GM23248 (cell line): Measurements from ENCODE around the gene GRB10. TPM values are rescaled to one million over a fixed set of nuclear protein-coding genes. Genes with fewer than 3 reads are reported as not detected.

ENCODE experiments used
- DNase-seq: peaks from one replicate; pipeline ENCODE4 v3.0.0-alpha.2; 2015
- H2AFZ ChIP-seq: fragments of 200-600 bp; sonication (generic); 2 replicates; pipeline ENCODE4 v1.6.1; 2016; ENCODE audit warnings: antibody characterized with exemption
- H3F3A ChIP-seq: fragments of 200-600 bp; sonication (generic); 2 replicates; pipeline ENCODE4 v1.6.1; 2016; ENCODE audit warnings: mild to moderate bottlenecking, antibody characterized with exemption, mixed run types; ENCODE audit not compliant: insufficient read depth
- H3K27ac ChIP-seq: fragments of 200-600 bp; sonication (generic); 2 replicates; pipeline ENCODE4 v1.5.1; 2016; ENCODE audit warnings: mild to moderate bottlenecking
- H3K27me3 ChIP-seq: fragments of 200-600 bp; sonication (generic); replicated peaks from 2 replicates; pipeline ENCODE4 v1.6.1; 2016; ENCODE audit warnings: mild to moderate bottlenecking; ENCODE audit not compliant: insufficient read depth
- H3K36me3 ChIP-seq: fragments of 200-600 bp; sonication (generic); 2 replicates; pipeline ENCODE4 v1.6.1; 2016; ENCODE audit warnings: low read depth, mild to moderate bottlenecking
- H3K4me1 ChIP-seq: fragments of 200-600 bp; sonication (generic); 2 replicates; pipeline ENCODE4 v1.6.1; 2016; ENCODE audit warnings: mild to moderate bottlenecking; ENCODE audit not compliant: insufficient read depth
- H3K4me2 ChIP-seq: fragments of 200-600 bp; sonication (generic); one replicate; pipeline ENCODE4 v1.6.1; 2016; ENCODE audit warnings: mild to moderate bottlenecking; ENCODE audit not compliant: unreplicated experiment
- H3K4me3 ChIP-seq: fragments of 200-600 bp; sonication (generic); 2 replicates; pipeline ENCODE4 v1.5.1; 2016; ENCODE audit warnings: mild to moderate bottlenecking
- H3K79me2 ChIP-seq: fragments of 200-600 bp; sonication (generic); 2 replicates; pipeline ENCODE4 v1.6.1; 2016; ENCODE audit warnings: mild to moderate bottlenecking; ENCODE audit not compliant: insufficient read depth
- H3K9ac ChIP-seq: fragments of 200-600 bp; sonication (generic); 2 replicates; pipeline ENCODE4 v1.6.1; 2016; ENCODE audit warnings: mild to moderate bottlenecking
- H3K9me2 ChIP-seq: fragments of 200-600 bp; sonication (generic); 2 replicates; pipeline ENCODE4 v1.6.1; 2016; ENCODE audit warnings: mixed run types, mild to moderate bottlenecking, moderate library complexity; ENCODE audit not compliant: insufficient read depth
- H3K9me3 ChIP-seq: fragments of 200-600 bp; sonication (generic); one replicate; pipeline ENCODE4 v1.6.1; 2017; ENCODE audit warnings: low read depth
- H4K20me1 ChIP-seq: fragments of 200-600 bp; sonication (generic); 2 replicates; pipeline ENCODE4 v1.6.0; 2016; ENCODE audit not compliant: insufficient read depth
- EZH2 ChIP-seq: fragments of 200-600 bp; sonication (generic); IDR thresholded peaks from 2 replicates; pipeline ENCODE4 v1.6.1; 2018; ENCODE audit warnings: antibody characterized with exemption, mild to moderate bottlenecking; ENCODE audit not compliant: insufficient read depth, poor library complexity, severe bottlenecking
- EZH2phosphoT487 ChIP-seq: fragments of 200-600 bp; sonication (generic); IDR thresholded peaks from 2 replicates; pipeline ENCODE4 v1.6.1; 2018; ENCODE audit warnings: antibody characterized with exemption, moderate library complexity, mild to moderate bottlenecking, low read depth; ENCODE audit not compliant: insufficient read depth
- WGBS, 2 experiments: methylation state at CpG; one replicate each; pipeline ENCODE4 v1.1.6; 2015 to 2017; ENCODE audit warnings: low lambda C conversion rate in 2 of 2, low coverage in 1 of 2; ENCODE audit errors: missing lambda C conversion rate in 2 of 2; 5-methylcytosine and 5-hydroxymethylcytosine counted together
- in situ Hi-C: fragments of 300-500 bp; cut with MboI; formaldehyde crosslinking; loops from 2 replicates; pipeline ENCODE4 v1.15.0; 2020
- polyA plus RNA-seq: library from polyadenylated mRNA; unstranded; fragments of >200 nt; fragmentation: Nextera tagmentation; extraction: Ambion mirVana; gene quantifications from 2 replicates; pipeline ENCODE4 v1.2.1, GENCODE V29; 2016
- total RNA-seq: library from RNA; depleted of rRNA; stranded (reverse); fragments of >200 nt; shearing (Covaris generic); gene quantifications from 2 replicates; pipeline ENCODE4 v1.2.3, GENCODE V29; 2014

Gene GRB10
- total and polyA plus RNA-seq, 2 experiments from 2014 or later: 12.9 to 25.9 TPM

DNA sequence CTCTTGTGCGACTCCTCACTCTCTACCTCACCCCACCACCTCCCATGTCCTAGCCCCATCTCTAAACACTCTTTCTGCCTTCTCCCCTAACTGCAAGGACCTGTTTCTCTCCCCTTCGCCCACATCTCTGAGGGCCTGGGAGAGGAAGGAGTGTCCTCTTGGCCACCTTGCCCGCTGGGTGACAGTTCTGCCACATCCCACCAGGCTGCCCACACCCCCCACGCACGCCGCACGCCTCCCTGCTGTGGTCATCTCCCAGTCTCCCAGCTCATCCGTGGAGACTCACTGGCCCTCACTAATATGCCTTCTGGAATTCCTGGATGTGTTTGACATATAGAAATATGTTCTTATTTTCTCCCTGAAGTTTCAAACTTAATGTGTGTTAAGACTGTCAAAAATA lies 48.5 kb downstream of the GRB10 start:
- in situ Hi-C loops: no loop called here
- Histone ChIP-seq H4K20me1 (no peaks in the 10 kb centered on the region; the same call in none of the 2 replicates), H2AFZ (no peak overlapping the region), H3K36me3 (no peaks in the 10 kb centered on the region), H3K4me3 (no peak overlapping the region), H3K4me1 (peaks cover 26% of the 10 kb centered on the region), H3K9me2 (no peaks in the 10 kb centered on the region), H3F3A (peaks cover 20% of the 10 kb centered on the region; the same call in 1 of the 2 replicates), H3K4me2 (no peak overlapping the region), H3K79me2 (peaks cover 87% of the 10 kb centered on the region), H3K27me3 (no peaks in the 10 kb centered on the region), H3K9ac (no peak overlapping the region), H3K9me3 (no peaks in the 10 kb centered on the region), H3K27ac (no peak overlapping the region)
- 95 to 97% methylated on average over 8 of the region's 8 CpGs for WGBS, 2 experiments
- TF ChIP-seq EZH2phosphoT487 (no peak), EZH2 (no peak)
- no peak for DNase-seq

GRCh38 chr7:50733552-50733951 lies 49.1 kb downstream of the GRB10 start:
- Histone ChIP-seq H3K9me3 (no peaks in the 10 kb centered on the region), H3K79me2 (peaks cover 85% of the 10 kb centered on the region), H3K9me2 (no peaks in the 10 kb centered on the region), H3K9ac (no peak overlapping the region), H3K36me3 (no peaks in the 10 kb centered on the region), H3K4me3 (no peak overlapping the region), H3F3A (peaks cover 26% of the 10 kb centered on the region), H4K20me1 (no peaks in the 10 kb centered on the region; the same call in none of the 2 replicates), H3K4me1 (peaks cover 32% of the 10 kb centered on the region), H2AFZ (no peak overlapping the region), H3K27ac (no peak overlapping the region), H3K4me2 (no peak overlapping the region), H3K27me3 (no peaks in the 10 kb centered on the region)
- WGBS, 2 experiments: 75 to 80% methylated on average over 5 of the region's 5 CpGs
- in situ Hi-C loops: no loop called here
- no peak for TF ChIP-seq EZH2phosphoT487
- TF ChIP-seq EZH2: no peak
- peak; percentile 41 for DNase-seq

GRCh38 chr7:50731703-50732582 lies 50.8 kb downstream of the GRB10 start:
- Histone ChIP-seq H3K79me2 (peaks cover 82% of the 10 kb centered on the region), H3F3A (peaks cover 34% of the 10 kb centered on the region), H3K4me2 (no peak overlapping the region), H3K9me2 (no peaks in the 10 kb centered on the region), H2AFZ (no peak overlapping the region), H4K20me1 (no peaks in the 10 kb centered on the region; the same call in none of the 2 replicates), H3K9me3 (no peaks in the 10 kb centered on the region), H3K4me1 (peaks cover 46% of the 10 kb centered on the region), H3K9ac (no peak overlapping the region), H3K27ac (no peak overlapping the region), H3K4me3 (no peak overlapping the region), H3K27me3 (no peaks in the 10 kb centered on the region), H3K36me3 (no peaks in the 10 kb centered on the region)
- WGBS, 2 experiments: 96 to 98% methylated on average over 21 of the region's 21 CpGs
- in situ Hi-C loops: no loop called here
- TF ChIP-seq EZH2 (no peak), EZH2phosphoT487 (no peak)
- DNase-seq: no peak

DNA sequence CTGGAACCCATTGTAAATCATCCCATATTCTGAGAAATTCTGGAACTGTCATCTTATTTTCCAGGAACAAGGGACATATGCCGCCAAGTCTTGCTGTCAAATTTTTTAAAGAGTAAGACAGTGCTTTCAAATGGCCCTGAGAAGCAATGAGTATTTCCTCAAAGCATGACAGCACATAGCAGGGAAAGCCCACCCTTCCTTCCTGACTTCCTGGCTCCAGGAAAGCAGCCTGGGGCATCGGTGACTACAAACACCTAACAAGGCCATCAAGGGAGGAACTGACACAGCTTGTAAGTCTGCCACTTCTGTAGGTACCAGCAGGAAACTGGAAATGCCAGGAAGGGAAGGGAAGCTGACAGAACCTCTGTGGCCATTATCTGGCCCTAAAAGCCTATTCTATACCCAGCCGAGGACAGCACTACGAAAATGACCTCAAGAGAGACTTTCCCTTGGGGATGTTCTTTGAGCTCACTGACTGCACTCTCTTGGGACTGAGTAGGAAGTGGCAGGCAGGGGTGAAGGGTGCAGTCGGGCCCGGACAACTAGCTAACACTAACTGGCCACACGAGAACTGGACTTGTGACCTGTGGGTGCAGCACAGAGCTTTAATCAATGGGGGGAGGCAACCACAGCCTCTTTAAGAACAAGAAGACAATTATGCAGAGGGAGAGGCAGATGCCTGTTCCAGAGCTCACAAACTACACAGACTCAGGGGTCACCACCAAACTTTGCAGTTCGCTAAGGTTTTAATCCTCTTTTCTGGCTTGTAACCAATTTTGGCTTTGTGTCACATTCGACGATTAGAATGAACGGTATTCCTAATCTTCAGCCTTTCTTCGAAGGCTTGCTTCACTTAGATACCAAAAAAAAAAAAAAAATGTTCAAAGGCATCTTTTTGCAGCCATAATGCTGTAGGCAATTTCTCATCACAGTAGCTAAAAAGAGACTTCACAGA lies 52.0 kb downstream of the GRB10 start:
- peak; percentile 26 for DNase-seq
- TF ChIP-seq EZH2 (no peak), EZH2phosphoT487 (no peak)
- no peaks in the 10 kb centered on the region; the same call in none of the 2 replicates for H4K20me1 ChIP-seq
- H3K4me2 ChIP-seq: peak overlapping the region; percentile 58
- no peaks in the 10 kb centered on the region for H3K27me3 ChIP-seq
- H3K4me1 ChIP-seq: peaks cover 46% of the 10 kb centered on the region
- H3F3A ChIP-seq: peaks cover 34% of the 10 kb centered on the region
- 62 to 65% methylated on average over 12 of the region's 12 CpGs for WGBS, 2 experiments
- in situ Hi-C loops: no loop called here
- no peaks in the 10 kb centered on the region for H3K9me3 ChIP-seq
- peak overlapping the region; percentile 55 for H3K27ac ChIP-seq
- no peak overlapping the region for H2AFZ ChIP-seq
- no peaks in the 10 kb centered on the region for H3K36me3 ChIP-seq
- no peaks in the 10 kb centered on the region for H3K9me2 ChIP-seq
- peaks cover 77% of the 10 kb centered on the region for H3K79me2 ChIP-seq
- no peak overlapping the region; the same call in 1 of the 2 replicates for H3K4me3 ChIP-seq
- H3K9ac ChIP-seq: no peak overlapping the region
